SIG-M5 treated with dmso at 0.1 percent for 504 hours (cell line): Measurements from ENCODE around the gene LMX1A.

ENCODE experiments used
- DNase-seq: peaks from one replicate; lab custom pipeline; 2025; ENCODE audit not compliant: unreplicated experiment; lab: John Stamatoyannopoulos, UW

The LMX1A gene

DNA sequence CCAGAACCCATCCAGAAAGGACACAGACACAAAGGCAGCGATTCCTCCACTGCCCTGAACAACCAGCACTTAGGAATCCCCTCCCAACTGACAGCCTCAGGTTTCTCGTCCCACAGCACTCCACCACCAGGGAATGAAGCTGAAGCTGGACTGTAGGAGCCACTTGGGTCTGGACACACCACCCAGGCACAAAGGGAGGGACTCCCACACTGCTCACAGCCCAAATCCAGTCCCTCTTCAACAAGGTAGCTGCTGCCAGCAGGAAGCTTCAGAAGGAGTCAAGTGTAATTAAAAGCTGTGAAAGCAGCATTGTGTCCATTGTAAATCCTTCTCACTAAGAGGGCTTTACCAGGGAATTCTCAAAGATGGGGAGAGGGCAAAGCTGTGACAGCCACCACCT lies 29.0 kb downstream of the LMX1A start:
- no peak for DNase-seq

- DNase-seq: no peak
Measured at GRCh38 chr1:165325460-165326203, 30.9 kb downstream of the LMX1A start.

DNA sequence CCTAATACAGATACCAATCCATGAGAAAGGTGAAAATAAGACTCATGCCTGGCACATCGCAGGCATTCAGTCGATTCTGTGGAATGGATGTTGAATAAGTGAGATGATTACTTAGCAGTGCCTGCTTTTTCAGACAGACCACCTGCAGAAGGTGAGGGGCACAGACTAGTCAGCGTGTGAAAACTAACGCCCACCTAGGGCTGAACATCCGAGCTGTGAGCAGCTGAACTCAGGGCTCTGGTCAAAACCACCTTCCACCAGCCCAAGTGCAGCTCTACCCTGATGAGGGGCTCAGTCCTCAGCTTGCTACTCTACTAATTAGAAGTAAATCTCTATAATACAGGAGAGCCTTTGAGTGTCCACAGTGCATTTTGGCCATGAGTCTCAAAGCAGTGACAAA lies 32.5 kb downstream of the LMX1A start:
- no peak for DNase-seq

DNA sequence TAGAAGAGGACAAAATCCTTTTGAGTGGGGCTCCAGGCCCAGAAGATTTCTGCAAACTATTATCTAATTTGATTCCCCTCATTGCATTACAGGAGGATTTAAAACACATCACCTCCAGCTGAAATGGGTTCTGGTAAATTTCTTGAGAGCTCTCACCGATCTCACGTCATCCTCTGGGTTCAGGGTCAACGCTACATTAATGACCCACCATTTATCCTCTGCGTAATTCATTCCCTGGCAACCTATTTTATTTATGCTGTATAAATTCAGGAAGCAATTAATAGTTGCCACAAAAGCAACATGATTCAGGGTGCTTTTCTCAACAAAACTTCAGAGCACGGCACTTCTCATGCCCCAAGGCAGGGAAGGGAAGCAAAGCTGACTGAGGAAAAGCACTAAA lies 38.9 kb downstream of the LMX1A start:
- DNase-seq: no peak

DNA sequence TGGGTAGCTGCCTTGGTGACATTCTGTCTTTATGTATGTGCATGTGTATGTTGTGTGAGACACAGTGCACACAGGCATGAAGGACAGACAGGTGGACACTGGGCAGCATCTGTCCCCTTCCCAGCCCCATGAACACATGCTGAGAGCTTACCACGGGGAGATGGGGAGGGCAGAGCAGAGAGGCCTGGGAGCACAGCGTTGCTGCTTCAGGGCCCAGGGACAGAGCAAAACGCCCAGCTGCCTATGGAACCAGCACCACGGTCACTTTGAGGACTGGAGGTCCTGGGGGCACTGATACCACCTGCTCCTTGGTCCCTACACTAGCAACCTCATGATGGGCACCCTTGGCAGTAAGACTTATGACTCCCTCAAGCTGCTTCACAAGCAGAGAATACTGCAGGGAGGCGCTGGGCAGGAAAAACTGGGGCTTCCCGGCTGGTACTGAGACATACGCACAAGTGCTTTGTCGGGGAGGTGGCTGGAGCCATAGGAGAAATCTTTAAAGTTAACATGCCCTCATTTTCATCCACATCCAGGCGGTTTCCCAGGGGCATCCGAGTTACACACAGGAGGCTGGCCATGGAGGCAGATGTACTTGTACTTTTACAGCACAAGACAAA lies 40.3 kb downstream of the LMX1A start:
- DNase-seq: no peak

DNA sequence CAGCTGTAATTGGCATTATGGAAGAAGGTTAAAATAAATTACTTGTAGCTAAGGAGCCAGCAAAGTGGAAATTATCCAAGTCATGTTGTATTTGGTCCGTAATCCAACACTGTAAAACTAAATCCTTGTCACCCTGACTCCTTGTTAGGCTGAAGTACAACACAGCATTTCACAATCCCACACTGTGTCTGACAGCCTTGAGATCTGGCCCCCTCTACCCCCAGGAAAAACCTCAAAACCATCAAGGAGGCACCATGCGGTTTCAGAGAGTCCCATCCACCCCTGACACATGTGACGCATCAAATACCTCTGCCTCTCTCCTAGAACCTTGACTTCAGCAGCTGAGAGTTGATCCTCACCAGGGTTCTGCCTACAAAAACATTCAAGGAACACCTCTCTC lies 41.0 kb downstream of the LMX1A start:
- no peak for DNase-seq

DNA sequence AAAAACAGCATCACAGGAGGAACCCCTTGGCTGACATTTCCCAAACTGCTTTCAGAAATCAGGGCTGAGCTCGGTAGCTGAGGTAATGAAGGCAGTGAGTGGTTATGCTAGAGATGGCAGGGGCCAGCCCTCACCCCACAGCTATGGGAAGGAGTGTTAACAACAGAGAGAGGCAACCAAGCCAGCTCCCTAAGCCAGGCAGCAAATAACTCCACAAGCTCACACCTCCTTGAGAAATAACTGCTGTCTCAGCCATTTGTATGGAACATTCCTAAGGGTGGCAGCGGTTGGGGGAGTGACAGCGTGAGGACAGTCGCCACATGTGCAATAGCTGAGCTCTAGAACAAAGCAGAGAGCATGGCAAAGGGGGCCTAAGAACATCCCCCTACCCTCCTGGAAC lies 42.6 kb downstream of the LMX1A start:
- DNase-seq: no peak

- no peak for DNase-seq
Measured at GRCh38 chr1:165312591-165312990, 43.9 kb downstream of the LMX1A start.

- DNase-seq: no peak
Measured at GRCh38 chr1:165306543-165307434, 49.7 kb downstream of the LMX1A start.

DNA sequence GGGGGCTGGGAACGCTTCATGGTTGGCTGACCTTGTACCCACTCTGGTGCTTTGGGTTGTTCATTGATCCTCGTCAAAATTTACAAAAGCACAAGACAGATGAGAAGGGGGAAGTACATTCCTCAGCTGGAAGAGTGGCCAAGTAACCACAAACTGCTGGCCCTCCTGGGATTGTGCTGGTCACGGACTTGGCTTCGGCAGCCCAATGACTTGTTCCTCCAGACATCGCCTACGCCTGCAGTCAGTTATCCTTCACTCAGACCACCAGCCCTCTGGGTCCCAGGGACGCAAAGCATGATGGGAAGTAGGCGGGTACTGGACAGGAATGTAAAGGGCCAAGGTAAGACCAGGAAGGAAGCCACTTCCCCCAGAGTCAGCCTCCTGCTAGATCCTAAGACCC lies 53.1 kb downstream of the LMX1A start:
- no peak for DNase-seq

- no peak for DNase-seq
Measured at GRCh38 chr1:165300400-165300903, 56.1 kb downstream of the LMX1A start.

DNA sequence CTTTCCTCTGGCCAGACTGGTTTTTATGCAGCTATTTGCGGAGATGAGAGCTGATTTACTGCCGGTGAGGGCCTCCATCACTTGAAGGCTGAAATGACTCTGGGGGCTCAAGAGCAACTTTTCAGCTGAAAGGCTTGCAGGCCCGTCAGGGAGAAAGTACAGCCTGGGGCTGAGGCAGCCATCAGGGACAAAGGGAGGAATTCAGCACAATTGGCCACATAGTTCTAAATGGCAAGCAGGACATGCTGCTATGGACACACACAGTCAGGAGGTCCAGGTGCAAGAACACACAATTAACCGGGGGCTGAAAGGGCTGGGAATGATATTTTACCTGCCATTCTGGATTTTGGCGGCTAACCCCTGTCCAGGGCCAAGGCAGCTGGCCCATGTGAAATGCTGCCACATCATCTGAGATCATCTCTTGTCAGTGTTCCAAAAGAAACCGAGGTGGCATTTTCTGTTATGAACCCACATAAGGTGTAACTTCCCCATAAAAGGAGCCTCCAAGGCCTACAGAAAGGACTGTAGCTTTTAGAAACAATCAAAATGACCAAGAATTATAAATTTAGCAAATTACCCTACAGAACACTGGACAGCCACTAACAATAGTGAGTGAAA lies 58.2 kb downstream of the LMX1A start:
- DNase-seq: no peak

DNA sequence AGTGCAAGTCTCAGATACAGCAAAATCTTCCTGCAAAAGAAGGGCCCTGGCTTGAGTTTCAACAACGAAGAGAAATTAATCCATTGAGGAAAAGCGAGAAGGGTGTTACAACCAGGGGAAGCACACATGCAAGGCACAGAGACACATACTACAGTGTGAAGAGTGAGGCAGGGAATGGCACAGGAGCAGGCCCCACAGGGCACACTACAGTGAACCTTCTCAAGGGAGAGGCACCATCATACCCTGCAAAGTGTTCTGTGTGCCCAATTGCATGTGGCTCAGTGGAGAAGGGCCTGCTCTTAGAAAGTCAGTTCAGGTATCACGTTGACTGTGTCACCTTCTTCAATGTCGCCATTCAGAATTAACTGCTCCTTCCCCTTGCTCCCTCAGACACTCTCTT lies 60.3 kb downstream of the LMX1A start:
- DNase-seq: no peak

GRCh38 chr1:165290148-165290547 lies 66.4 kb downstream of the LMX1A start:
- no peak for DNase-seq

- DNase-seq: no peak
Measured at GRCh38 chr1:165289556-165289955, 67.0 kb downstream of the LMX1A start.

GRCh38 chr1:165288350-165289120 lies 68.0 kb downstream of the LMX1A start:
- DNase-seq: no peak

DNA sequence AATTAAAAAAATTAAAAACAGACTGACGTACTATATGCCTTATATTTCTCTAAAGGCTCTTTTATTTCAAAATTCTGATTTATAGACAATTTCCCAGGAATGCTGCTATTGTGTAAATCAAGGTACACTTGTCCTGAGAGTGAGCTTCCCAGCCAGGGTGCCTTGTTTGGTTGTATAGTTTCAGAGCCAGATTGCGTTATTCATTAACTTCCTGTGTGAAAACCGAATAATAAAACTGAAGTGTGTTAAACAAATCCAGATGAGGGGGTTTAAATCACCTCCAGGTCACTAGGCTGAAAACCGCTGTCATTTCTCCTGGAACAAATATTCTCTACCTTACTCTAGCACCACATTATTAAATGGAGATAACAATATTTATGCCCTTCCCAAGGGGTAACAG lies 68.7 kb downstream of the LMX1A start:
- no peak for DNase-seq

DNA sequence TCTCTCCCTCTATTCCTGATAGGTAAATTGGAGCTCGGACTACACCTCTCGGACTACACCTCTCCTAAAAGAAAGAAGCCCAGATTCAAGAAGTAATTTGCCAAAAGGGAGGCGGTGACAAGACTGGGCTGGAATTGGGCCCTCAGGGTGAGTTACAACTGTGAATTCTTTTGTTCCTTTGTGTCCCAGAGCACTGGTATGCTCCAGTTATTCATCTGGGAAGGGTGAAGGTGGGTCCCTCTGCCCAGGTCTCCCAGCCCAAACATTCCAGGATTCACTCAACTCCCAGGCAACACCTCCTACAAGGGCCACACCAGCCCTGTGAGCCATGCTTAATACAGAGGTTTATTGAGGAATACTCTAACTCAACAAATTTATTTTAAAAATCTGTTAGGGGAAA lies 69.2 kb downstream of the LMX1A start:
- no peak for DNase-seq

DNA sequence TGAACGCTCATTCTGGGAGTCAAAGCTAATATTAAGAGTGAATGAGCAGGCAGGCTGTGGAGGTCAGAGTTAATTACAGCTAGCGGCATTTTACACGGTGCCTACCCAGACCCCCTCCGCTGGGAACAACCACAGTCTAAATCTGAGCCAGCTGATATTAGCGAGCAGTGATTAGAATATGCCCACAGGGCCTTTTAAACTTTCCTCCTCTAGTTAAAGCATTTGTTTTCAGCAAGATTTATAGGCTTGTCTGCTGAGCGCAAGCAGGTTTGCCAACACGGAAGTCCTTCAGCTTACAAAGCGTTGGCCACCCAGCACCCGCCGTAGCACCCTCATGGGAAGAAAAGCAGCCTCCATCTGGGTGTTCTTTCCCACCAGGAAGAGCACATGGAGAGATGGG lies 72.1 kb downstream of the LMX1A start:
- DNase-seq: no peak

- DNase-seq: no peak
Measured at GRCh38 chr1:165281207-165281901, 75.2 kb downstream of the LMX1A start.
